Effector CD4-positive, alpha-beta T cell (primary cell): ENCODE measurements around the gene CDKN2B.
"Not testable (repeated sequence)": the region's sequence is repeated elsewhere in the genome, so short reads cannot be mapped to it uniquely, and the experiment has no call there.

Source experiments
- DNase-seq: peaks from one replicate; pipeline ENCODE4 v3.0.0-alpha.2; 2020
- total RNA-seq: gene quantifications from one replicate; lab custom pipeline; 2026; lab: John Stamatoyannopoulos, UW

The CDKN2B gene
- total RNA-seq: 0.75 reads per million

- peak; percentile 48 for DNase-seq
These were observed at the start of gene CDKN2B for GRCh38 chr9:22008717-22009505. TSS of gene CDKN2B (minus strand) at chr9:22009305. CDS start at chr9:22008953, 352 bp downstream.

- not testable (repeated sequence) for DNase-seq
These were observed 48.9 kb upstream of the CDKN2B start for GRCh38 chr9:22057972-22058371.

GRCh38 chr9:22056402-22056801 is 47.3 kb upstream of the CDKN2B start:
- DNase-seq: no peak

- no peak for DNase-seq
These were observed 46.0 kb upstream of the CDKN2B start for GRCh38 chr9:22055090-22055489.

- DNase-seq: no peak
These were observed 45.4 kb upstream of the CDKN2B start for GRCh38 chr9:22054529-22054928.

GRCh38 chr9:22054076-22054475 is 45.0 kb upstream of the CDKN2B start:
- DNase-seq: no peak

- no peak for DNase-seq
These were observed 44.1 kb upstream of the CDKN2B start for GRCh38 chr9:22053178-22053577.

- DNase-seq: no peak
These were observed 43.4 kb upstream of the CDKN2B start for GRCh38 chr9:22052376-22052945.

- no peak for DNase-seq
These were observed 41.8 kb upstream of the CDKN2B start for GRCh38 chr9:22050924-22051323.

- no peak for DNase-seq
These were observed 40.3 kb upstream of the CDKN2B start for GRCh38 chr9:22049411-22049810.

- no peak for DNase-seq
These were observed 38.5 kb upstream of the CDKN2B start for GRCh38 chr9:22047596-22047995.

GRCh38 chr9:22046243-22046885 is 37.3 kb upstream of the CDKN2B start:
- no peak for DNase-seq

GRCh38 chr9:22045423-22045822 is 36.3 kb upstream of the CDKN2B start:
- no peak for DNase-seq

- DNase-seq: no peak
These were observed 35.5 kb upstream of the CDKN2B start for GRCh38 chr9:22044583-22044982.

GRCh38 chr9:22043928-22044327 is 34.8 kb upstream of the CDKN2B start:
- DNase-seq: no peak

- no peak for DNase-seq
These were observed 32.7 kb upstream of the CDKN2B start for GRCh38 chr9:22041775-22042174.

- DNase-seq: no peak
These were observed 32.2 kb upstream of the CDKN2B start for GRCh38 chr9:22041344-22041743.

GRCh38 chr9:22040760-22041159 is 31.7 kb upstream of the CDKN2B start:
- DNase-seq: no peak

- no peak for DNase-seq
These were observed 30.2 kb upstream of the CDKN2B start for GRCh38 chr9:22039258-22039657.

- no peak for DNase-seq
These were observed 29.0 kb upstream of the CDKN2B start for GRCh38 chr9:22037954-22038690.

- DNase-seq: no peak
These were observed 27.9 kb upstream of the CDKN2B start for GRCh38 chr9:22036866-22037626.

GRCh38 chr9:22035591-22036011 is 26.5 kb upstream of the CDKN2B start:
- no peak for DNase-seq
